Pons (tissue), 1 donor: ENCODE data around the gene DHDH.

Experiments used
- DNase-seq: peaks from one replicate; pipeline ENCODE4 v3.0.0-alpha.2; 2016; ENCODE audit warnings: low spot score

DHDH gene

GRCh38 chr19:48967346-48968178 lies 34.1 kb downstream of the DHDH start:
- DNase-seq: peak; percentile 89

DNA sequence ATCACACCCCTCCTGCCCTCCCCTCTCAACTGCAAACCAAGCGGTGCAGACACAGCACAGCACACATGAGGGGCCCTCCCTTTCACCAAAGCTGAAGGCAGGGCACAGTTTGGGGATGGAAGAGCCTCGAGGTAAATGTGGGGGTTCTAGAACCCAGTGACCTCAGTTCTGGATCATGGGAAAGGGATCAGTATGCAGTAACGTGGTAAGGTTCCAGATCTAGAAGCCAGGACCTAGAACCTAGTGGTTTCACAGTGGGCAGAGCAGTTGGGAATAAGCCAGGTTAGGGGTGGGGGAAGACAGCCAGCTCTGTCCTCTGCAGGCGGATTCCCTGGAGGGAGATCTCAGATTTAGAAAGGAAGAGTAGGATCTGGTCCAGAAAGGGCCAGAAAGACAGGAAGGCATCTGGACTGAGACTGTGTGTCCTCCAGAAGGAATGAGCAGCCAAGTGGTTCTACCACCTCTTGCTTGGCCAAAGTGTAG lies 34.7 kb downstream of the DHDH start:
- DNase-seq: no peak

DNA sequence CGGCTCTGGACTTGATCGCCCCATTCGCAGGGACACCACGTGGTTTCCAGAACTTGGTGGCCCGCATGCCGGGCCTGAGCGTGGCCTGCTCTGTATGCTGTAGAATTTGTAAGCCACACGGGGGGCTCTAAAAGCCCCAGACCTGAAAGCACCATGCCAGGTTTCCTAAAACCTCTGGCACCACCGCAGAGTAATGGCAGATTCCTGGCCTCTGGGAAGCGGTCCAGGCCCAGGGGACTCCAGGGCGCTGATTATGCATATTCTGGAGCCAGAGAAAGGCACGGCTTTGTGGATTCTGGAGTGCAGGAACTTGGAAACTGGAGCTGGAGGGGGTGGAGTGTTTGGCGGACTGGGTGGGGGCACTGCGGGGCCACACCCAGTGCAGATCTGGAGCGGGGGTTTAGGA lies 35.3 kb downstream of the DHDH start:
- no peak for DNase-seq

DNA sequence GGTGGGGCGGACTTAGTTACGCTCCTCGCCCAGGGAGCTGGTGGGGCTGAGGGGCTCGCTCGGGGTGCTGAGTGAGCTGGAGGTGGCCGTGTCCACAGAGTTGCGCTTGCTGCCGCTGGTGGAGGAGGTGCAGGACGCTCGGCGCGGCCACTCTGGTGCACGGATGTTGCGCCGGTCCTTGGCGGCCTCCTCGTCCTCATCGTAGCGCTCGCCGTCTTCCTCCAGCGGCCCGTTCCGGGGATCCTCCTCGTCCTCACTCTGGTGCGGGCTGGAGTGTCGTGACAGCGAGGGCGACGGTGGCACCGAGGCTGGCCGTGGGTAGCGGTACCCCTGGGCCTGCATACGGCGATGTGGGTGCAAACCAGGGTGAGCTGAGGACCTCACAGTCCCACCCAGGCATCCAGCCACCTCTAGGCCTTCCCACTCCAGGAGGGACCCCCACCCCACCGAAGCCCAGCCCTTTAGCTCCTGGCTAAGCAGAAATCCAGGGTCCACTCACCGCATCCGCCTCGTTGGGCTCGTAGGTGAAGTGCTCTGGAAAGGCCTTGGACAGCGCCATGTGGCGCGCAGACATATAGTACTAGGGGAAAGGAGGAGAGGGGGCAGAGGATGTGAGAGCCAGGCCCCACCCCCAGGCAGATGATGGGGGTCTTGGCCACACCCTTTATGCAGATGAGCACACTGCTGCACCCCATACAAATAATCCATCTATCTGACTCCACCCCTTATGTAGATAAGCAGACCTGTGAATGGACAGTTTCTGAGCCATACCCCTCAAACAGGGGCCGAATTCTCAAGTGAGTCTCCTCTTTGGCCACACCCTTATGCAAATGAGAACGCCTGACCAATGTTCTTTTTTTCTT lies 36.0 kb downstream of the DHDH start:
- no peak for DNase-seq

- DNase-seq: no peak
Observed at GRCh38 chr19:48970139-48970766, 36.8 kb downstream of the DHDH start.

- DNase-seq: peak; percentile 77
Observed at GRCh38 chr19:48970923-48971395, 37.5 kb downstream of the DHDH start.

DNA sequence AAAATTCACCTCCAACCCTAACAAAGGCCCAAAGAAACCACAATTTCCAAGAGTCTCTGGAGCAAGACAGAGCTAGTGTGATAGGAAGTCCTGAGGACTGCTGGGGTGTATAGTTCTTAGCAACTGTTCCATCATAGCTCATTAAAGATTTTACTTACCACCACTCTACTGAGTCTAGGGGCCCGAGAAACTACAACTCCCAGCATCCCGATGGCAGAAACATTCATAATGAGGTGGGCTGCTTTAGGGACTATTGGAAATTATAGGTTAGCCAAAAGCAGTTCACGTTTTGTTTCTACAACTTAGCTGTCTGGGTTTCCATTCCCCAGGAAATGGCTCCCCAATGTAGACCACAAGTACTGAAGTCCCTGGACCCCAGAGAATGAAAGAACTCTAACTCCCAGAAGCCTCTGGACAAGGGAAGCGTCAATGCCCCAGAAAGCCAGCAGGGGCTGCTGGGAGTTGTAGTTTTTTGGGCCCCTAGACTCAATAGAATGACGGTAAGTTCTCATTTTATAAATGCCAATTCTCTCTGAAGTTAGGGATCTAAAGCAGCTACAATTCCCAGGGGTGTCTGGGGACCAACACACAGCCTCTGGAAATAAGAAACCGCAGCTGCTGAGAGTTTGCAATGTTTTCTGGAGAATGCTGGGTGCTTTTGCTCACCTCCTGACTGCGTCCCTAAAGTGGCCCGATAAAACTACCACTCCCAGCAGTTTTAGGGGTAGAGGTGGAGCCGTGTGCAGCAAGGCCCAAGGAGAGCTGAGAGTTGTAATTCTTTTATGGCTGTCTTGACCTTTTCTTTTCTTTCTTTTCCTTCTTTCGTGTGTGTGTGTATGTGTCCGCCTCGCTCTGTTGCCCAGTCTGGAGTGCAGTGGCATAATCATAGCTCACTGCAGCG lies 42.7 kb downstream of the DHDH start:
- DNase-seq: no peak

GRCh38 chr19:48977061-48977460 lies 43.6 kb downstream of the DHDH start:
- DNase-seq: no peak

DNA sequence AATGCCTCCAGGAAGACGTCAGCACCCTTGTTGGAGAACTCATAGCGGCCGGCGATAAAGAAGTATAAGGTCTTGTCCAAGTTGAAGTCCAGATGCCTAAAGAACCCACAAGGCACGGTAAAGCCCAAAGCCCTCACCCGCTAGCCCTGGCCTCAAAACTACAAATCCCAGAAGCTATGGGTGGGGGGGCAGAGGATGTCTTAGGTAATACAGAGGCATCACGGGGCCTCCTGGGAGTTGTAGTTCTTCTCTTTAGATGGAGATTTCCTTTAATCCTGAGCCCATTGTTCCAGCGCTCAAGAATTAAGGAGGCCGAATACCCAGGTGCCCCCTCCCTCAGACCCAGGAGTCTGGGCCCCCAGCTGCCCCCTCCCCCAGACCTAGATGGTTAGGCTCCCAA lies 48.8 kb downstream of the DHDH start:
- DNase-seq: no peak

DNA sequence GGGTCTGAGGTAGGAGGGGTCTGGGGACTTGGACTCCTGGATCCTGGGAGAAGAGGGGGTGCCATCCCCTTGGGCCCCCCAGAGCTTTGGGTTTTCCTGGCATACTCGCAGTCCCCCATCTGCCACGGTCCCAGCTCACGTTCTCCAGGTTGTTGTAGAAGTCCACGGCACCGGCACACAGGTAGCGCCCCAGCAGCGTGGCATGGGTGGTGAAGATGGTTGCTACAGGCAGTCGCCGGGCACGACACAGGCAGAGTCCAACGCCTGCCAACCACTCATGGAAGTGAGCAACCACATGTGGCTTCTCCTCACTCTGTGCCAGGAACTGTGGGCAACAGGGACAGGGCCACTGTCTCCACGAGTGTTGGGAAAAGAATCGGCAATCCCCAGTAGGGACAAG lies 52.2 kb downstream of the DHDH start:
- no peak for DNase-seq

- no peak for DNase-seq
Observed at GRCh38 chr19:48986211-48986610, 52.7 kb downstream of the DHDH start.

DNA sequence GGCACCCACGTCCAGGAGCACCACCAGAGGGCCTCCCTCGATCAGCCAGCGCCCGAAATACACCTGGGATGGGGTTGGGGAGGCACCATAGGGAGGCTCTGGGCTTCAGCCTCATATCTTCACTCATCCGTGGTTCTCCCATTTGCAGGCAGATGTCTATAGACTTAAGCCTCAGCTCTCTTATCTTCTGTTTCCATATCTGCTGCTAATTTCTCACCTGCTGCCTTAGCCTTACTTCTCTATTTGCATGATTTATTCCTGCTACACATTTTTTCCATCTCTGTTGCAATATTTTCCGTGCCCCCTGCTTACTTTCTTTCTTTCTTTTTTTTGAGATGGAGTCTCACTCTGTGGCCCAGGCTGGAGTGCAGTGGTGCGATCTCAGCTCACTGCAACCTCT lies 53.8 kb downstream of the DHDH start:
- no peak for DNase-seq

DNA sequence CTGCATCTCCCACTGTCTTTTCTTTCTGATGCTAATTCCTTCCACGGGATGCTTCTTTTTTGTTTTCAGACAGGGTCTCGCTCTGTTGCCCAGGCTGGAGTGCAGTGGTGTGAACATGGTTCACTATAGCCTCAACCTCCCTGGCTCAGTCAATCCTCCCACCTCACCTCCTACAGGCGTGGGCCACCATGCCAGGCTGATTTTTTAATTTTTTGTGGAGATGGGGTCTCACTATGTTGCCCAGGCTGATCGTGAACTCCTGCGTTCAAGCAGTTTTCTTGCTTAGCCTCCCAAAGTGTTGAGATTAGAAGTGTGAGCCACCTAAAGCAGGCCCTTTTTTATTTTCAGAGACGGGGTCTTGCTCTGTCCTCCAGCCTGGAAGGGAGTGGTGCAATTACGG lies 54.8 kb downstream of the DHDH start:
- DNase-seq: no peak

GRCh38 chr19:48988860-48989259 lies 55.4 kb downstream of the DHDH start:
- no peak for DNase-seq

DNA sequence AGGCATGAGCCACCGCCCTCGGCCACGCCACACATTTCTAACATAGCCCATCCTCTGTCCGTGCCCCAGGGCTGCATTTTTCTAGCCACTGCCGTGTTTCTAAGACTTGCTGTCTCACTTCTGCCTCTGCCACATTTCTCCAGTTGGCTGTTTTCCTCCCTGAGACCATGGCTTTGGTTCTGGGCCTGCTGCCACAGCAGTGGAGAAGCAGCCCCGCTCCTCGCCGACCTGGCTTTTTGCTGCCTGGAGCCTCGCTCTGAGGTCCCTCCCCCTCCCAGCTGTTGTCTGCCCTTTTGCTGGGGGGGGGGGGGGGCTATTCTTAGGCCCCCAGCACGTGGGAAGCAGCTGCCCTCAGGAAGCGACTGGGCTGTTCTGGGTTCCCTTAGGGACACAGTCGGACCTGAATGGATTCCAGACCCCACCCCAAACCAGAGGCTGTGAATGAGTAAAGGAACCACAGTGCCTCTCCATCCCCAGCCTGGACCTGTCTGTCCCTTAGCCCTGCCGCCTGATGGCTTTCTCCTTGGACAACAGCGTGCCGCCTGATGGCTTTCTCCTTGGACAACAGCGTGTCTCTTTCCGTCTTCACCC lies 56.3 kb downstream of the DHDH start:
- DNase-seq: no peak

DNA sequence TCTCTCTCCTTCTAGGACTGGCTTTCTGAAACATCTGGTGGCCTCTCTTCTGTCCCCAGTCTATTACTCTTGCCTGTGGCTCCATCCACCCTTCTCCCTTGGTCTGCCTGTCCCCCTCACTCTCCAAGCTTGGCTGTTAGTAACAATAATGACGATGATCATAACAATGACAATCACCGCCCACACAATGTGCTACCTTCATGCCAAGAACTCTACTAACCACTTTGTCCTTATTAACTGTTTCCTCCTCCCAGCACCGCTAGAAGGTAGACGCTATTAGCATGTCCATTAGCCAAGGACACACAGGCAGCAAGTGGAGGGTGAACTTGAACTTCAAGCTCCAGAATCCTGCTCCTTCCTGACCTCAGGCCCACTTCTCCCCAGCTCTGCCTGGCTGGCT lies 56.9 kb downstream of the DHDH start:
- no peak for DNase-seq

GRCh38 chr19:48991011-48991609 lies 57.6 kb downstream of the DHDH start:
- no peak for DNase-seq

GRCh38 chr19:48991873-48992580 lies 58.5 kb downstream of the DHDH start:
- peak; percentile 41 for DNase-seq

- no peak for DNase-seq
Observed at GRCh38 chr19:48992581-48993174, 59.2 kb downstream of the DHDH start.
